WTC11 (cell line): ENCODE results near the gene PSMB9.

Experiments
- CBFB ChIP-seq: sonication (generic); formaldehyde crosslinking; IDR thresholded peaks from 2 replicates; pipeline ENCODE4 v1.8.1; 2022; ENCODE audit warnings: mild to moderate bottlenecking, low read depth, missing genetic modification reagents
- CREB1 ChIP-seq: sonication (generic); formaldehyde crosslinking; IDR thresholded peaks from 2 replicates; pipeline ENCODE4 v1.8.0; 2023; ENCODE audit warnings: mild to moderate bottlenecking, missing genetic modification reagents
- ESRRA ChIP-seq: sonication (generic); formaldehyde crosslinking; IDR thresholded peaks from 2 replicates; pipeline ENCODE4 v1.8.1; 2022; ENCODE audit warnings: mild to moderate bottlenecking, missing genetic modification reagents, borderline replicate concordance
- NR2C2 ChIP-seq: sonication (generic); formaldehyde crosslinking; IDR thresholded peaks from 2 replicates; pipeline ENCODE4 v1.8.0; 2022; ENCODE audit warnings: mild to moderate bottlenecking, missing genetic modification reagents
- SMAD4 ChIP-seq: sonication (generic); formaldehyde crosslinking; IDR thresholded peaks from 2 replicates; pipeline ENCODE4 v1.8.0; 2022; ENCODE audit warnings: mild to moderate bottlenecking, missing genetic modification reagents
- SP1 ChIP-seq: sonication (generic); formaldehyde crosslinking; conservative IDR thresholded peaks from 2 replicates; pipeline ENCODE4 v1.8.1; 2022; ENCODE audit warnings: missing genetic modification reagents
- TCF7 ChIP-seq: sonication (generic); formaldehyde crosslinking; IDR thresholded peaks from 2 replicates; pipeline ENCODE4 v1.8.0; 2022; ENCODE audit warnings: mild to moderate bottlenecking, low read depth, missing genetic modification reagents, moderate library complexity
- TEAD1 ChIP-seq: sonication (generic); formaldehyde crosslinking; IDR thresholded peaks from 2 replicates; pipeline ENCODE4 v1.8.0; 2022; ENCODE audit warnings: mild to moderate bottlenecking, missing genetic modification reagents
- ZNF121 ChIP-seq: sonication (generic); formaldehyde crosslinking; IDR thresholded peaks from 2 replicates; pipeline ENCODE4 v1.8.0; 2023; ENCODE audit warnings: missing genetic modification reagents
- TF ChIP-seq, protein P1 (sequence below): fragments of 200-600 bp; IDR thresholded peaks from 2 replicates; pipeline ENCODE4 v1.8.0; 2022; ENCODE audit warnings: antibody characterized with exemption
- TF ChIP-seq, protein P2 (sequence below): sonication (generic); formaldehyde crosslinking; IDR thresholded peaks from 2 replicates; pipeline ENCODE4 v1.8.1; 2023; ENCODE audit warnings: mild to moderate bottlenecking, missing genetic modification reagents, borderline replicate concordance
- TF ChIP-seq, protein P3 (sequence below): sonication (generic); formaldehyde crosslinking; IDR thresholded peaks from 2 replicates; pipeline ENCODE4 v1.8.1; 2023; ENCODE audit warnings: mild to moderate bottlenecking, missing genetic modification reagents, moderate library complexity
- TF ChIP-seq, protein P4 (sequence below): sonication (generic); formaldehyde crosslinking; IDR thresholded peaks from 2 replicates; pipeline ENCODE4 v1.8.0; 2022; ENCODE audit warnings: missing genetic modification reagents

DNA sequence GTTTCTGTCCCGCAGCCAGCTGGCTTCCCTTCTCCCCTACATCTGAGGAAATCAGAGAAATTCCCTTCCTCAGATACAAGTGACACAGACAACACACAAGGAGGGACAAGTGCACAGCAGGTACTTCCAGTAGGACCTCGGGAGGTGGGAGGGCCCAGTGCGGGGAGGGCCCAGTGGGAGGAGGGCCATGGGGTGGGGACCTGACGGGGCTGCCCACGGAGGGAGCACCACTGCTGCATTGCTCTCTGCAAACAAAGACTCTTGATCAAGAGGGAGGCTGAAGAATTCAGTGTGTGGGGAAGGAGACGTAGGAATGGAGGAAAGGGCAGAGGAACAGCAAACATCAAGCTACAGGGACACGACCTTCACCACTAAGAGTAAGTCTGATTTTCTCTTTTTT, 24.5 kb upstream of the PSMB9 start:
- TF ChIP-seq, protein P1, sequence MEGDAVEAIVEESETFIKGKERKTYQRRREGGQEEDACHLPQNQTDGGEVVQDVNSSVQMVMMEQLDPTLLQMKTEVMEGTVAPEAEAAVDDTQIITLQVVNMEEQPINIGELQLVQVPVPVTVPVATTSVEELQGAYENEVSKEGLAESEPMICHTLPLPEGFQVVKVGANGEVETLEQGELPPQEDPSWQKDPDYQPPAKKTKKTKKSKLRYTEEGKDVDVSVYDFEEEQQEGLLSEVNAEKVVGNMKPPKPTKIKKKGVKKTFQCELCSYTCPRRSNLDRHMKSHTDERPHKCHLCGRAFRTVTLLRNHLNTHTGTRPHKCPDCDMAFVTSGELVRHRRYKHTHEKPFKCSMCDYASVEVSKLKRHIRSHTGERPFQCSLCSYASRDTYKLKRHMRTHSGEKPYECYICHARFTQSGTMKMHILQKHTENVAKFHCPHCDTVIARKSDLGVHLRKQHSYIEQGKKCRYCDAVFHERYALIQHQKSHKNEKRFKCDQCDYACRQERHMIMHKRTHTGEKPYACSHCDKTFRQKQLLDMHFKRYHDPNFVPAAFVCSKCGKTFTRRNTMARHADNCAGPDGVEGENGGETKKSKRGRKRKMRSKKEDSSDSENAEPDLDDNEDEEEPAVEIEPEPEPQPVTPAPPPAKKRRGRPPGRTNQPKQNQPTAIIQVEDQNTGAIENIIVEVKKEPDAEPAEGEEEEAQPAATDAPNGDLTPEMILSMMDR, result no peak
- TF ChIP-seq, protein P2, sequence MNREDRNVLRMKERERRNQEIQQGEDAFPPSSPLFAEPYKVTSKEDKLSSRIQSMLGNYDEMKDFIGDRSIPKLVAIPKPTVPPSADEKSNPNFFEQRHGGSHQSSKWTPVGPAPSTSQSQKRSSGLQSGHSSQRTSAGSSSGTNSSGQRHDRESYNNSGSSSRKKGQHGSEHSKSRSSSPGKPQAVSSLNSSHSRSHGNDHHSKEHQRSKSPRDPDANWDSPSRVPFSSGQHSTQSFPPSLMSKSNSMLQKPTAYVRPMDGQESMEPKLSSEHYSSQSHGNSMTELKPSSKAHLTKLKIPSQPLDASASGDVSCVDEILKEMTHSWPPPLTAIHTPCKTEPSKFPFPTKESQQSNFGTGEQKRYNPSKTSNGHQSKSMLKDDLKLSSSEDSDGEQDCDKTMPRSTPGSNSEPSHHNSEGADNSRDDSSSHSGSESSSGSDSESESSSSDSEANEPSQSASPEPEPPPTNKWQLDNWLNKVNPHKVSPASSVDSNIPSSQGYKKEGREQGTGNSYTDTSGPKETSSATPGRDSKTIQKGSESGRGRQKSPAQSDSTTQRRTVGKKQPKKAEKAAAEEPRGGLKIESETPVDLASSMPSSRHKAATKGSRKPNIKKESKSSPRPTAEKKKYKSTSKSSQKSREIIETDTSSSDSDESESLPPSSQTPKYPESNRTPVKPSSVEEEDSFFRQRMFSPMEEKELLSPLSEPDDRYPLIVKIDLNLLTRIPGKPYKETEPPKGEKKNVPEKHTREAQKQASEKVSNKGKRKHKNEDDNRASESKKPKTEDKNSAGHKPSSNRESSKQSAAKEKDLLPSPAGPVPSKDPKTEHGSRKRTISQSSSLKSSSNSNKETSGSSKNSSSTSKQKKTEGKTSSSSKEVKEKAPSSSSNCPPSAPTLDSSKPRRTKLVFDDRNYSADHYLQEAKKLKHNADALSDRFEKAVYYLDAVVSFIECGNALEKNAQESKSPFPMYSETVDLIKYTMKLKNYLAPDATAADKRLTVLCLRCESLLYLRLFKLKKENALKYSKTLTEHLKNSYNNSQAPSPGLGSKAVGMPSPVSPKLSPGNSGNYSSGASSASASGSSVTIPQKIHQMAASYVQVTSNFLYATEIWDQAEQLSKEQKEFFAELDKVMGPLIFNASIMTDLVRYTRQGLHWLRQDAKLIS (CRISPR knock-in tag), result no peak
- TF ChIP-seq CREB1 (no peak), ZNF121 (CRISPR knock-in tag) (no peak), NR2C2 (CRISPR knock-in tag) (no peak), TEAD1 (CRISPR knock-in tag) (no peak), TCF7 (CRISPR knock-in tag) (no peak), ESRRA (CRISPR knock-in tag) (no peak), SMAD4 (CRISPR knock-in tag) (no peak), CBFB (CRISPR knock-in tag) (no peak), SP1 (no peak)
- TF ChIP-seq, protein P3, sequence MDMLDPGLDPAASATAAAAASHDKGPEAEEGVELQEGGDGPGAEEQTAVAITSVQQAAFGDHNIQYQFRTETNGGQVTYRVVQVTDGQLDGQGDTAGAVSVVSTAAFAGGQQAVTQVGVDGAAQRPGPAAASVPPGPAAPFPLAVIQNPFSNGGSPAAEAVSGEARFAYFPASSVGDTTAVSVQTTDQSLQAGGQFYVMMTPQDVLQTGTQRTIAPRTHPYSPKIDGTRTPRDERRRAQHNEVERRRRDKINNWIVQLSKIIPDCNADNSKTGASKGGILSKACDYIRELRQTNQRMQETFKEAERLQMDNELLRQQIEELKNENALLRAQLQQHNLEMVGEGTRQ, result no peak
- TF ChIP-seq, protein P4, sequence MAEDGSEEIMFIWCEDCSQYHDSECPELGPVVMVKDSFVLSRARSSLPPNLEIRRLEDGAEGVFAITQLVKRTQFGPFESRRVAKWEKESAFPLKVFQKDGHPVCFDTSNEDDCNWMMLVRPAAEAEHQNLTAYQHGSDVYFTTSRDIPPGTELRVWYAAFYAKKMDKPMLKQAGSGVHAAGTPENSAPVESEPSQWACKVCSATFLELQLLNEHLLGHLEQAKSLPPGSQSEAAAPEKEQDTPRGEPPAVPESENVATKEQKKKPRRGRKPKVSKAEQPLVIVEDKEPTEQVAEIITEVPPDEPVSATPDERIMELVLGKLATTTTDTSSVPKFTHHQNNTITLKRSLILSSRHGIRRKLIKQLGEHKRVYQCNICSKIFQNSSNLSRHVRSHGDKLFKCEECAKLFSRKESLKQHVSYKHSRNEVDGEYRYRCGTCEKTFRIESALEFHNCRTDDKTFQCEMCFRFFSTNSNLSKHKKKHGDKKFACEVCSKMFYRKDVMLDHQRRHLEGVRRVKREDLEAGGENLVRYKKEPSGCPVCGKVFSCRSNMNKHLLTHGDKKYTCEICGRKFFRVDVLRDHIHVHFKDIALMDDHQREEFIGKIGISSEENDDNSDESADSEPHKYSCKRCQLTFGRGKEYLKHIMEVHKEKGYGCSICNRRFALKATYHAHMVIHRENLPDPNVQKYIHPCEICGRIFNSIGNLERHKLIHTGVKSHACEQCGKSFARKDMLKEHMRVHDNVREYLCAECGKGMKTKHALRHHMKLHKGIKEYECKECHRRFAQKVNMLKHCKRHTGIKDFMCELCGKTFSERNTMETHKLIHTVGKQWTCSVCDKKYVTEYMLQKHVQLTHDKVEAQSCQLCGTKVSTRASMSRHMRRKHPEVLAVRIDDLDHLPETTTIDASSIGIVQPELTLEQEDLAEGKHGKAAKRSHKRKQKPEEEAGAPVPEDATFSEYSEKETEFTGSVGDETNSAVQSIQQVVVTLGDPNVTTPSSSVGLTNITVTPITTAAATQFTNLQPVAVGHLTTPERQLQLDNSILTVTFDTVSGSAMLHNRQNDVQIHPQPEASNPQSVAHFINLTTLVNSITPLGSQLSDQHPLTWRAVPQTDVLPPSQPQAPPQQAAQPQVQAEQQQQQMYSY (CRISPR knock-in tag), result no peak
